A549 (cell line): ENCODE measurements around the gene UNC5CL. TPM values are rescaled to one million over a fixed set of nuclear protein-coding genes. Genes with fewer than 3 reads are reported as not detected.
A peak's percentile ranks its signal among the peaks of the same experiment; 100 is the strongest.

ENCODE experiments used
- ATAC-seq, 2 experiments: fragments of 200-7000 bp in 1 of 2; fragments of >200 bp in 1 of 2; cut with Nextera tagmentation in 1 of 2; cut with Tn5 transposase in 1 of 2; 3 replicates each; pipeline versions ENCODE4 v1.8.0 to v1.9.1; 2018 to 2020; ENCODE audit warnings: mild to moderate bottlenecking in 1 of 2, moderate library complexity in 1 of 2
- CTCF ChIA-PET: fragments of 300-600 bp; sonication (Branson Sonifier 250); formaldehyde crosslinking; extraction: SDS; loops from one replicate; lab custom pipeline; 2021; ENCODE audit warnings: antibody characterized with exemption, inconsistent platforms; lab: Yijun Ruan, JAX
- POLR2A ChIA-PET: fragments of 350-600 bp; formaldehyde crosslinking; extraction: SDS; loops from one replicate; lab custom pipeline; 2021; ENCODE audit warnings: antibody characterized with exemption, inconsistent platforms; lab: Yijun Ruan, JAX
- DNase-seq, 2 experiments: peaks; one replicate each; pipeline versions ENCODE4 v3.0.0 to v3.0.0-alpha.2; 2011 to 2016; ENCODE audit warnings: low read depth in 1 of 2, low spot score in 1 of 2
- FAIRE-seq: peaks from 2 replicates; lab custom pipeline; 2011; peaks lifted over from hg19 to GRCh38; lab: Jason Lieb, UNC
- H3K27ac ChIP-seq, 2 experiments: fragments of >200 bp; sonication (Bioruptor Twin); formaldehyde crosslinking; 3 replicates each; pipeline ENCODE4 v1.5.1; 2016 to 2017
- H3K4me1 ChIP-seq: fragments of >200 bp; sonication (Bioruptor Twin); formaldehyde crosslinking; 3 replicates; pipeline ENCODE4 v1.6.1; 2016
- H3K4me2 ChIP-seq: fragments of >200 bp; sonication (Bioruptor Twin); formaldehyde crosslinking; 3 replicates; pipeline ENCODE4 v1.6.1; 2016
- H3K4me3 ChIP-seq: fragments of >200 bp; sonication (Bioruptor Twin); formaldehyde crosslinking; 3 replicates; pipeline ENCODE4 v1.5.1; 2016
- H3K9me3 ChIP-seq: fragments of >200 bp; sonication (Bioruptor Twin); formaldehyde crosslinking; 3 replicates; pipeline ENCODE4 v1.6.1; 2016
- ATOH8 ChIP-seq: fragments of 250-450 bp; sonication (Bioruptor Pico); IDR thresholded peaks from 2 replicates; pipeline ENCODE4 v1.5.0; 2020; ENCODE audit warnings: low read depth, mild to moderate bottlenecking, moderate library complexity
- BHLHE40 ChIP-seq: IDR thresholded peaks from 2 replicates; pipeline ENCODE4 v1.6.1; 2012; ENCODE audit warnings: low read depth, low read length, inconsistent platforms
- CBX2 ChIP-seq: fragments of 200-600 bp; sonication (generic); IDR thresholded peaks from 2 replicates; pipeline ENCODE4 v1.6.1; 2016; ENCODE audit warnings: low read depth, mild to moderate bottlenecking, borderline replicate concordance
- CBX8 ChIP-seq: fragments of 200-600 bp; sonication (generic); IDR thresholded peaks from 2 replicates; pipeline ENCODE4 v1.6.1; 2016
- CHD4 ChIP-seq: fragments of 200-600 bp; sonication (generic); IDR thresholded peaks from 2 replicates; pipeline ENCODE4 v1.6.1; 2016; ENCODE audit warnings: antibody characterized with exemption, mild to moderate bottlenecking, borderline replicate concordance
- E2F6 ChIP-seq: IDR thresholded peaks from 2 replicates; pipeline ENCODE4 v1.6.1; 2012; ENCODE audit warnings: low read depth, borderline replicate concordance
- EHF ChIP-seq: fragments of 250-450 bp; sonication (Bioruptor Pico); IDR thresholded peaks from 2 replicates; pipeline ENCODE4 v1.5.0; 2020; ENCODE audit warnings: mild to moderate bottlenecking
- EHMT2 ChIP-seq: fragments of 200-600 bp; sonication (generic); IDR thresholded peaks from 2 replicates; pipeline ENCODE4 v1.6.1; 2016; ENCODE audit warnings: antibody characterized with exemption, low read depth, mild to moderate bottlenecking, moderate library complexity
- EP300 ChIP-seq, 2 experiments: fragments of >200 bp; sonication (Bioruptor Twin); formaldehyde crosslinking; IDR thresholded peaks; 2 replicates in 1 of 2; 3 replicates in 1 of 2; pipeline ENCODE4 v1.6.1; 2016 to 2017
- GATA3 ChIP-seq: IDR thresholded peaks from 2 replicates; pipeline ENCODE4 v1.6.1; 2012; ENCODE audit warnings: borderline replicate concordance
- HMGXB4 ChIP-seq: fragments of 250-450 bp; sonication (Bioruptor Pico); IDR thresholded peaks from 2 replicates; pipeline ENCODE4 v1.5.0; 2021; ENCODE audit warnings: mild to moderate bottlenecking, moderate library complexity, borderline replicate concordance
- HOXB13 ChIP-seq: fragments of 250-450 bp; sonication (Bioruptor Pico); IDR thresholded peaks from 2 replicates; pipeline ENCODE4 v1.5.0; 2020; ENCODE audit warnings: low read depth, mild to moderate bottlenecking, moderate library complexity
- KDM1A ChIP-seq: fragments of 200-600 bp; sonication (generic); IDR thresholded peaks from 2 replicates; pipeline ENCODE4 v1.6.1; 2016; ENCODE audit warnings: low read depth, mild to moderate bottlenecking
- MAFK ChIP-seq: fragments of 450-650 bp; IDR thresholded peaks from 2 replicates; pipeline ENCODE4 v1.6.1; 2014; ENCODE audit not compliant: partially characterized antibody
- MAZ ChIP-seq: fragments of 150-350 bp; IDR thresholded peaks from 2 replicates; pipeline ENCODE4 v1.6.1; 2014; ENCODE audit warnings: antibody characterized with exemption, low read depth, low read length, borderline replicate concordance
- MYC ChIP-seq: IDR thresholded peaks from 2 replicates; pipeline ENCODE4 v1.6.1; 2012; ENCODE audit warnings: mild to moderate bottlenecking, inconsistent platforms, low read length, improper control_type of control experiment, borderline replicate concordance
- PHF8 ChIP-seq: fragments of 200-600 bp; sonication (generic); IDR thresholded peaks from 2 replicates; pipeline ENCODE4 v1.6.1; 2016; ENCODE audit warnings: low read depth, mild to moderate bottlenecking, antibody characterized with exemption, moderate library complexity, borderline replicate concordance
- POLR2AphosphoS2 ChIP-seq: conservative IDR thresholded peaks from 2 replicates; pipeline ENCODE4 v1.6.1; 2012; ENCODE audit warnings: low read length, improper control_type of control experiment, inconsistent platforms
- RAD21 ChIP-seq, 2 experiments: fragments of >200 bp in 1 of 2; sonication (Bioruptor Twin) in 1 of 2; formaldehyde crosslinking in 1 of 2; IDR thresholded peaks in 1 of 2; conservative IDR thresholded peaks in 1 of 2; 2 replicates in 1 of 2; 3 replicates in 1 of 2; pipeline ENCODE4 v1.6.1; 2012 to 2018; ENCODE audit warnings: inconsistent platforms in 1 of 2
- RFX5 ChIP-seq: fragments of 450-650 bp; IDR thresholded peaks from 2 replicates; pipeline ENCODE4 v1.7.1; 2014; ENCODE audit warnings: antibody characterized with exemption, mild to moderate bottlenecking, moderate library complexity
- SREBF2 ChIP-seq: fragments of 450-650 bp; IDR thresholded peaks from 2 replicates; pipeline ENCODE4 v1.6.1; 2014; ENCODE audit warnings: mild to moderate bottlenecking, moderate library complexity
- WGBS: methylation state at CpG from one replicate; pipeline ENCODE4 v1.1.6; 2017; ENCODE audit errors: missing lambda C conversion rate; 5-methylcytosine and 5-hydroxymethylcytosine counted together
- polyA plus RNA-seq, 4 experiments: library from polyadenylated mRNA; depleted of rRNA in 3 of 4; stranded (reverse); fragments of >200 nt; fragmentation: RNase III in 1 of 4; extraction: RNeasy Plus Mini Kit Qiagen cat#74134 plus additional on column Dnase treatment in 1 of 4; gene quantifications; 2 replicates in 3 of 4; 3 replicates in 1 of 4; pipeline ENCODE4 v1.2.3, GENCODE V29; 2011 to 2017
- TF ChIP-seq, protein P1 (sequence below): fragments of 450-650 bp; IDR thresholded peaks from 2 replicates; pipeline ENCODE4 v1.6.1; 2014; ENCODE audit warnings: antibody characterized with exemption

UNC5CL gene
- polyA plus RNA-seq, 2 of the 4 experiments (the other 2 are of a cell fraction), result 1.1 to 2.8 TPM

DNA sequence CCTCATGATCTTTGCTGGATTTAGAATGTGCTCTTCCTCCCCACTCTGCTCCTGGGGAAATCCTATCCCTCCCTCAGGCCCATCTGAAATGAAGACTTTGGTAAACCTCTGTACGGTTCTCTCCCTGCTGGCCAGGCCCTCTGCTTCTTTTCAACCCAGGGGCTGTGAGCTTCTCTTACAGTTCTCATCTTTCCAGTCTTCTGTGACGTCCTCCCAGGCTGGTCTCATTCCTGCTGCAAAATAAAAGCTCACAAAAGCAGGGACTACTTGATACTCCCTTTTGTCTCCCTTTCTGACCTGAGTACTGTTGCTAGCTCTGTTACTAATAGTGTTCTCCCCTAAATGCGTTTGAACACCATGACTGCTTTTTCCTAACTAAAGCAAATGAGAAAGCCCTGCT is 46.3 kb downstream of the UNC5CL start:
- CTCF ChIA-PET, result interaction anchor here (1.3 kb wide), 1 partner anchor 10 kb away, joined by 4 read pairs; no protein-coding TSS in a partner anchor
- no peak for DNase-seq
- TF ChIP-seq CHD4 (no peak), PHF8 (no peak), EHMT2 (no peak), EP300 (IDR thresholded peaks at IDR 0.05) (no peak), MAZ (no peak), EHF (CRISPR knock-in tag) (no peak), MYC (no peak), BHLHE40 (no peak), CBX8 (no peak), E2F6 (no peak)
- TF ChIP-seq, protein P1, sequence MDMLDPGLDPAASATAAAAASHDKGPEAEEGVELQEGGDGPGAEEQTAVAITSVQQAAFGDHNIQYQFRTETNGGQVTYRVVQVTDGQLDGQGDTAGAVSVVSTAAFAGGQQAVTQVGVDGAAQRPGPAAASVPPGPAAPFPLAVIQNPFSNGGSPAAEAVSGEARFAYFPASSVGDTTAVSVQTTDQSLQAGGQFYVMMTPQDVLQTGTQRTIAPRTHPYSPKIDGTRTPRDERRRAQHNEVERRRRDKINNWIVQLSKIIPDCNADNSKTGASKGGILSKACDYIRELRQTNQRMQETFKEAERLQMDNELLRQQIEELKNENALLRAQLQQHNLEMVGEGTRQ, result no peak
- TF ChIP-seq, all 56 proteins: peak for 0
- FAIRE-seq, result no peak
- no peak for ATAC-seq
- POLR2A ChIA-PET, result no interaction called here
- no peaks in the 10 kb centered on the region for H3K9me3 ChIP-seq
- H3K27ac ChIP-seq, result peak overlapping the region; percentile 17 to 96; a peak in 4 of 6 replicates
- peaks cover 23% of the 10 kb centered on the region for H3K4me1 ChIP-seq
- H3K4me2 ChIP-seq, result no peak overlapping the region
- 93% methylated on average over 3 of the region's 3 CpGs for WGBS
- H3K4me3 ChIP-seq, result no peak overlapping the region

- TF ChIP-seq RAD21 (conservative IDR thresholded peaks at IDR 0.05 in 1 of 2, IDR thresholded peaks at IDR 0.05 in 1 of 2) (peak in 1 of 2 experiments; percentile 19; a peak in 1 of 5 replicates), POLR2AphosphoS2 (no peak)
- ATAC-seq (peak; percentile 56 to 82; a peak in 4 of 6 replicates), FAIRE-seq (no peak), DNase-seq (no peak)
- Histone ChIP-seq H3K4me3 (no peak overlapping the region), H3K27ac (peak overlapping the region in 1 of 2 experiments; percentile 55; a peak in 1 of 6 replicates), H3K4me2 (no peak overlapping the region), H3K4me1 (peaks cover 14% of the 10 kb centered on the region), H3K9me3 (no peaks in the 10 kb centered on the region)
- POLR2A ChIA-PET, result no interaction called here
- CTCF ChIA-PET, result no interaction called here
- 81% methylated on average over 4 of the region's 4 CpGs for WGBS
Measured at GRCh38 chr6:40990301-40990700, 48.7 kb downstream of the UNC5CL start.

DNA sequence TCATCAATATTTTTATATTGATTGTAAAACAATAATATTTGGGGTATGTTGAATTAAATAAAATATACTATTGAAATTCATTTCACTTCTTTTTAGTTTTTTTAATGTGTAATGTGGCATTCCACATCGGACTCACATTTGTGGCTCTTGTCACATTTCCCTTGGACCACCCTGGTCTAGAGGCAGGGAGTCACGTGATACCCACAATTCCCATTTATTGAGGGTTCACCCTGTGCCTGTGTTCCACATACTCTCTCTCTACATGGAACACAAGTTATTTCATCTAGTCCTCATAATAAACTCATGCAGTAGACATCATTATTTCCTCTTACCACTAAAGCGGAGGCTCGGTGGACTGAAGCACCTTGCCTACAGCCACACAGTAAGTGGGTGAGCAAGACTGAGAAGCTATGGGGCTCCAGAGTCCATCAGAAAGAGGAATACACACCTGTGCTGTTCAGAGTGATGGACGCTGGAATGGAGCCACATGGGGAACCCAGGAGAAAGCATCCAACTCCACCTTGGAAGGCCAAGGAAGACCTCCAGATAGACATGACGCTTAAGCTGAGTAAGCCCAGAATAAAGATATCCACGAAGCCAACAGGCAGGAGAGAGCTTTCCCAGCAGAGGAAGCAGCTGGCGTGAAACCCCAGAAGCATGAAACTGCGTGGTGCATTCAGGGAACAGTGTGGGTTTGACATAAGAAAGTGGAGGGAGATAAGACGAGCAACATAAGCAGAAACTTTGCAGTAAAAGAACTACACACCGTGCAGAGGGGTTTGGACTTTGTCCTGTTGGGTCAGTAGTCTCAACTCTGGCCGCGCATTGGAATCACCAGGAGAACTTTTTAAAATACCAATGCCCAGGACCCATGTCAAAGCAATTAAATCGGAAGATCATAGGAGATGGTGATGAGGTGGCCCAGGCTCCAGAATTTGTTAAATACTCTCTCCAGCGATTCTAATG is 49.5 kb downstream of the UNC5CL start:
- Histone ChIP-seq H3K4me1 (peaks cover 9% of the 10 kb centered on the region; the same call in 2 of the 3 replicates), H3K9me3 (no peaks in the 10 kb centered on the region), H3K4me2 (no peak overlapping the region), H3K27ac (peak overlapping the region in 1 of 2 experiments; percentile 55; a peak in 1 of 6 replicates), H3K4me3 (no peak overlapping the region)
- ATAC-seq (no peak), FAIRE-seq (no peak), DNase-seq (no peak)
- POLR2A ChIA-PET, result no interaction called here
- TF ChIP-seq RFX5 (no peak), RAD21 (conservative IDR thresholded peaks at IDR 0.05 in 1 of 2, IDR thresholded peaks at IDR 0.05 in 1 of 2) (no peak)
- WGBS, result 77% methylated on average over 15 of the region's 15 CpGs
- CTCF ChIA-PET, result interaction anchor here (0.7 kb wide), 1 partner anchor 14 kb away, joined by 3 read pairs; no protein-coding TSS in a partner anchor

DNA sequence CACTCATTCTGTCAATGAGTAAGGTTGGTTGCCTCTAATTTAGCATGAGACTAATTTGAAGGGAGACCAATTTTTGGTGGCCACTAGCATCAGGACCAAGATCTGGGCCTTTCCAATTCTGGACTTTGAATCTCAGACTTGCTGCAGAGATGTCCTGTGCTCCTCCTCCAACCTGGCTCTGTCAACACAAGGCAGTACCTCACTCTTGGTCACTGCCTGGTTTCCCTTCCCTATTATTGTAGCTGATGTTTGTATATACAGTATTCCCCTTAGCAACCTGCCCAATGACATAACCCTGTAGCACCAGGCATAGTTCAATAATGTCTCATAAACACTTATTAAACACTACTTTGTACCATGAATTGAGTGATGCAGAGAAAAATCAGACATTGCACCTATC is 50.4 kb downstream of the UNC5CL start:
- no peak overlapping the region for H3K27ac ChIP-seq
- peaks cover 9% of the 10 kb centered on the region; the same call in 2 of the 3 replicates for H3K4me1 ChIP-seq
- H3K4me3 ChIP-seq, result no peak overlapping the region
- DNase-seq, result peak in 1 of 2 experiments; percentile 22
- 0 out of 6 replicates have a peak, but pooled peaks of 1 of the 2 experiments have one; percentile 38 for ATAC-seq
- no peaks in the 10 kb centered on the region for H3K9me3 ChIP-seq
- ChIA-PET POLR2A (no interaction called here), CTCF (no interaction called here)
- no peak overlapping the region for H3K4me2 ChIP-seq
- no peak for FAIRE-seq
- TF ChIP-seq ATOH8 (CRISPR knock-in tag), result no peak
- no peak for TF ChIP-seq GATA3
- no peak for TF ChIP-seq CBX2
- no peak for TF ChIP-seq MAFK
- no peak for TF ChIP-seq KDM1A
- no peak for TF ChIP-seq SREBF2
- TF ChIP-seq HMGXB4 (CRISPR knock-in tag), result no peak
- no peak for TF ChIP-seq HOXB13
- no peak for TF ChIP-seq CHD4
